ENCODE results near the gene SPATA31E1.

DNA sequence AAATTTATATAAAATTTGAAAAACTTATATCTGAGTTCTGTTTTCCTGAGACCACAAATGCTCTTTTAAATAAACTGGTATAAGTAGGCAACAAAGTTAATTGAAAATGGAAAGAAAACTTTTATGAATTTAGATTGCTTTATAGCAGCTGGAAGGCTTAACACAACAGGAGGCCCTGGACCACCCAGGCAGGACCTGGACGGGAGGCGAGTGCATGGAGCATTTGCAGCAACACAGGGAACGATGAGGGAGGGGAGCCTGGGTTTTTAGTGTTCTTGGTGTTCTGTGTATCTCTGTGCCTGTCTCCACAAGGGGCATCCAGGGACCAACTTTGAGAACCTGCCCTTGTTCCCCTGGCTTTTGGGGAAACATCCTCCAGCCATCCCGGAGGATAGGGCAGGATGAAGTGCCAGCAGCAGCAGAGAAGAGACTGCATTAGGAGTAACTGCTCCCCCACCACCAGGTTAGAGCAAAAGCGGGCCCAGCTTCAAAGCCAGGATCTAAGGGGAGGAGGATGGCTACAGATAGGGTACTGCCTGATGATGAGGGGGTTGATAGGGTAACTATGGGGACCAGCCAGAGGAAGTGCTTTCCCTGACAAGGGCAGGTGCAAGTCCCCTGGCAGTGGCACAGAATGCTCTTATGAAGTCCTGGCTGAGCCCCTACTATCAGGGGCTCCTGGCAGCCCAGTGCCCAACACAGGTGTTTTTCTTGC, 6.7 kb upstream of the SPATA31E1 start:
- TF ChIP-seq SUZ12 (IDR thresholded peaks at IDR 0.05; ENCODE audit: extremely low read depth, insufficient read depth, insufficient read length) (no peak), YY1 (IDR thresholded peaks at IDR 0.05; ENCODE audit: insufficient read depth, insufficient read length) (no peak), ZNF274 (IDR thresholded peaks at IDR 0.05; ENCODE audit: low read depth, low read length) (no peak)

Measured in NT2/D1 (cell line).